GM19455 (cell line): ENCODE measurements around the gene SNAPC2.
"Not testable (repeated sequence)": the region's sequence is repeated elsewhere in the genome, so short reads cannot be mapped to it uniquely, and the experiment has no call there.

Experiments used
- ATAC-seq: cut with Tn5 transposase; IDR thresholded peaks from one replicate; pipeline ENCODE4 v1.9.1; 2021; ENCODE audit not compliant: unreplicated experiment

SNAPC2 gene

GRCh38 chr19:7921302-7921966, 1.3 kb downstream of the SNAPC2 start:
- no peak for ATAC-seq

- no peak for ATAC-seq
Observed at GRCh38 chr19:7921967-7922835, 2.1 kb downstream of the SNAPC2 start.

GRCh38 chr19:7922836-7923195, 2.7 kb downstream of the SNAPC2 start:
- ATAC-seq, result no peak

- no peak for ATAC-seq
Observed at GRCh38 chr19:7923295-7924191, 3.4 kb downstream of the SNAPC2 start.

GRCh38 chr19:7924241-7924640, 4.1 kb downstream of the SNAPC2 start:
- ATAC-seq, result no peak

- ATAC-seq, result no peak
Observed at GRCh38 chr19:7924651-7925170, 4.6 kb downstream of the SNAPC2 start.

GRCh38 chr19:7925171-7925851, 5.2 kb downstream of the SNAPC2 start:
- ATAC-seq, result no peak

- ATAC-seq, result no peak
Observed at GRCh38 chr19:7926021-7926726, 6.0 kb downstream of the SNAPC2 start, which contains the start of gene CTXN1. Gene CTXN1 (minus strand): TSS chr19:7926135. CDS start chr19:7925538, 597 bp downstream.

GRCh38 chr19:7926727-7927604, 6.8 kb downstream of the SNAPC2 start:
- ATAC-seq, result no peak

GRCh38 chr19:7927605-7928333, 7.6 kb downstream of the SNAPC2 start:
- ATAC-seq, result no peak

GRCh38 chr19:7928334-7928706, 8.2 kb downstream of the SNAPC2 start:
- no peak for ATAC-seq

- ATAC-seq, result no peak
Observed at GRCh38 chr19:7928741-7929701, 8.9 kb downstream of the SNAPC2 start.

GRCh38 chr19:7930030-7930429, 9.9 kb downstream of the SNAPC2 start:
- ATAC-seq, result not testable (repeated sequence)

- no peak for ATAC-seq
Observed at GRCh38 chr19:7930765-7931164, 10.6 kb downstream of the SNAPC2 start.

GRCh38 chr19:7931221-7932061, 11.3 kb downstream of the SNAPC2 start:
- ATAC-seq, result no peak

GRCh38 chr19:7932276-7932929, 12.3 kb downstream of the SNAPC2 start:
- ATAC-seq, result no peak
